Measurements from ENCODE around the gene DUOXA2. TPM values are rescaled to one million over a fixed set of nuclear protein-coding genes. Genes with fewer than 3 reads are reported as not detected.

Gene DUOXA2
- total RNA-seq, 1 experiment from 2014 or later = not detected

DNA sequence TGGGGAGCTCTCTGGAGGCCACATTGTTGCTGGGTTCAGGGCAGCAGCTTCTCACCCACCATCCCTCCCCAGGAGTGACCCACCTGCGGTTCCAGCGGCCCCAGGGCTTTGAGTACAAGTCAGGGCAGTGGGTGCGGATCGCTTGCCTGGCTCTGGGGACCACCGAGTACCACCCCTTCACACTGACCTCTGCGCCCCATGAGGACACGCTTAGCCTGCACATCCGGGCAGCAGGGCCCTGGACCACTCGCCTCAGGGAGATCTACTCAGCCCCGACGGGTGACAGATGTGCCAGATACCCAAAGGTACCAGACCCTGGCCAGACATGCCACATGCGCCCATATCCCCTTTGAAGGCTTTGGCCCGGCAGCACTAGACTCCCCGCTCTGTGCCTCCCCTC lies 47.5 kb downstream of the DUOXA2 start:
- TF ChIP-seq TCF7L2 (IDR thresholded peaks at IDR 0.05; ENCODE audit: low read depth, low read length) (no peak), SIN3A (IDR thresholded peaks at IDR 0.05; ENCODE audit: borderline replicate concordance, insufficient read depth, low read depth, low read length) (no peak), POLR2AphosphoS5 (IDR thresholded peaks at IDR 0.05; ENCODE audit: low read depth, low read length) (no peak)
- TF ChIP-seq, protein P1, sequence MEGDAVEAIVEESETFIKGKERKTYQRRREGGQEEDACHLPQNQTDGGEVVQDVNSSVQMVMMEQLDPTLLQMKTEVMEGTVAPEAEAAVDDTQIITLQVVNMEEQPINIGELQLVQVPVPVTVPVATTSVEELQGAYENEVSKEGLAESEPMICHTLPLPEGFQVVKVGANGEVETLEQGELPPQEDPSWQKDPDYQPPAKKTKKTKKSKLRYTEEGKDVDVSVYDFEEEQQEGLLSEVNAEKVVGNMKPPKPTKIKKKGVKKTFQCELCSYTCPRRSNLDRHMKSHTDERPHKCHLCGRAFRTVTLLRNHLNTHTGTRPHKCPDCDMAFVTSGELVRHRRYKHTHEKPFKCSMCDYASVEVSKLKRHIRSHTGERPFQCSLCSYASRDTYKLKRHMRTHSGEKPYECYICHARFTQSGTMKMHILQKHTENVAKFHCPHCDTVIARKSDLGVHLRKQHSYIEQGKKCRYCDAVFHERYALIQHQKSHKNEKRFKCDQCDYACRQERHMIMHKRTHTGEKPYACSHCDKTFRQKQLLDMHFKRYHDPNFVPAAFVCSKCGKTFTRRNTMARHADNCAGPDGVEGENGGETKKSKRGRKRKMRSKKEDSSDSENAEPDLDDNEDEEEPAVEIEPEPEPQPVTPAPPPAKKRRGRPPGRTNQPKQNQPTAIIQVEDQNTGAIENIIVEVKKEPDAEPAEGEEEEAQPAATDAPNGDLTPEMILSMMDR (IDR thresholded peaks at IDR 0.05) = no peak
- TF ChIP-seq, protein P2, sequence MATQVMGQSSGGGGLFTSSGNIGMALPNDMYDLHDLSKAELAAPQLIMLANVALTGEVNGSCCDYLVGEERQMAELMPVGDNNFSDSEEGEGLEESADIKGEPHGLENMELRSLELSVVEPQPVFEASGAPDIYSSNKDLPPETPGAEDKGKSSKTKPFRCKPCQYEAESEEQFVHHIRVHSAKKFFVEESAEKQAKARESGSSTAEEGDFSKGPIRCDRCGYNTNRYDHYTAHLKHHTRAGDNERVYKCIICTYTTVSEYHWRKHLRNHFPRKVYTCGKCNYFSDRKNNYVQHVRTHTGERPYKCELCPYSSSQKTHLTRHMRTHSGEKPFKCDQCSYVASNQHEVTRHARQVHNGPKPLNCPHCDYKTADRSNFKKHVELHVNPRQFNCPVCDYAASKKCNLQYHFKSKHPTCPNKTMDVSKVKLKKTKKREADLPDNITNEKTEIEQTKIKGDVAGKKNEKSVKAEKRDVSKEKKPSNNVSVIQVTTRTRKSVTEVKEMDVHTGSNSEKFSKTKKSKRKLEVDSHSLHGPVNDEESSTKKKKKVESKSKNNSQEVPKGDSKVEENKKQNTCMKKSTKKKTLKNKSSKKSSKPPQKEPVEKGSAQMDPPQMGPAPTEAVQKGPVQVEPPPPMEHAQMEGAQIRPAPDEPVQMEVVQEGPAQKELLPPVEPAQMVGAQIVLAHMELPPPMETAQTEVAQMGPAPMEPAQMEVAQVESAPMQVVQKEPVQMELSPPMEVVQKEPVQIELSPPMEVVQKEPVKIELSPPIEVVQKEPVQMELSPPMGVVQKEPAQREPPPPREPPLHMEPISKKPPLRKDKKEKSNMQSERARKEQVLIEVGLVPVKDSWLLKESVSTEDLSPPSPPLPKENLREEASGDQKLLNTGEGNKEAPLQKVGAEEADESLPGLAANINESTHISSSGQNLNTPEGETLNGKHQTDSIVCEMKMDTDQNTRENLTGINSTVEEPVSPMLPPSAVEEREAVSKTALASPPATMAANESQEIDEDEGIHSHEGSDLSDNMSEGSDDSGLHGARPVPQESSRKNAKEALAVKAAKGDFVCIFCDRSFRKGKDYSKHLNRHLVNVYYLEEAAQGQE (IDR thresholded peaks at IDR 0.05; ENCODE audit: insufficient read depth in 1 of 2, low read depth in 2 of 2, low read length in 1 of 2) = no peak
- no peak for DNase-seq (ENCODE audit: low read depth, low spot score)
- Histone ChIP-seq H3K4me1 (ENCODE audit: control insufficient read depth, insufficient read depth, low read length) (peaks cover 4% of the 10 kb centered on the region), H3K4me3 (ENCODE audit: low read depth in 2 of 2, low read length in 2 of 2) (no peak overlapping the region), H3K27ac (ENCODE audit: low read length) (no peak overlapping the region), H3K9me3 (ENCODE audit: control insufficient read depth, insufficient read depth, low read depth, low read length) (no peaks in the 10 kb centered on the region), H3K27me3 (ENCODE audit: control insufficient read depth, insufficient read depth, low read length) (no peaks in the 10 kb centered on the region), H3K36me3 (ENCODE audit: control insufficient read depth, insufficient read depth, low read length) (no peaks in the 10 kb centered on the region)
- ATAC-seq = no peak
- BruUV-seq (replicated peaks) = no TSS peak
- in situ Hi-C loops (cut with HindIII; ENCODE audit: low pct_unique_long_range_greater_than_20kb, low sequenced_read_pairs) = no loop called here
- ChIA-PET CTCF (interaction anchor here (0.6 to 1.1 kb wide), 3 partner anchors 9 to 198 kb away, joined by 3 to 7 read pairs (median 4); no protein-coding TSS in a partner anchor), POLR2A (no interaction called here)
- intact Hi-C loops (cut with micrococcal nuclease; ENCODE audit: unreplicated experiment) = loop anchor here (2.0 kb wide), 1 partner anchor 39 kb away; no protein-coding TSS in a partner anchor

DNA sequence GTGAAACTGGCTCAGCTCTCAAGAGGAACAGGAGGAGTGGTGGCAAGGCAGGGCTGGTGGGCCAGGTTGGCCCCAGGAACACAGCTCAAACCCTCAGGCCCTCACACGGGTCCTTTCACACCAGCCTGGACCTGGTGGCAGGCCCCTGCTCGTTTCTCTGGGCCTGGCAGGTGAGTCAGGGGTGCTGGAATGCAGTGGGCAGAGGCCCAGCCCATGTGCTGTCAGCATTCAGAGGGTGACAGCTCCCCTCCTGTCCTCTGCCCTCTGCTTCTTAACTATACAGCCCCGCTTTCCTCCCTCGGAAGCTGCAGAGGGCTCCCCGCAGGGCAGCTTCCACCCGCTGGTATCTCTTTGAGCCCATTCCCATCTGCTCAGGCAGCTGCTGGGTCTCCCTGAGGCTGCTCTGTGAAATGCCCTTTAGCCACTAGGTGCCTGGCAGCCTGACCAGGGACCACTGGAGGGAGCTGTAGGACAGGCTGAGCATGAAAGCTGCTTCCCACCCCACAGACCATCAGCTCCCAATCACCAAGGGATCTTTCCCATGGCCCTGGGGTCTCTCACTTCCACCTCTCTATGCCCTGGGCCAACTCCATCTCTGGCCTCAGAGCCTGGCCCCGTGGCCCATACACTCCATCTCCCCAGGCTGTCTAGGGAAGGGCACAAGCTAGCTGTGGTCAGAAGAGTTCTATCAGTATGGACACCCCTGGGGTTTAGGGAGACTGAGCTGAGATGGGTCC lies 48.8 kb downstream of the DUOXA2 start:
- no peaks in the 10 kb centered on the region for H3K36me3 ChIP-seq (ENCODE audit: control insufficient read depth, insufficient read depth, low read length)
- H3K27me3 ChIP-seq (ENCODE audit: control insufficient read depth, insufficient read depth, low read length) = no peaks in the 10 kb centered on the region
- H3K9me3 ChIP-seq (ENCODE audit: control insufficient read depth, insufficient read depth, low read depth, low read length) = no peaks in the 10 kb centered on the region
- ATAC-seq = peak; percentile 84
- ChIA-PET POLR2A (interaction anchor here (0.5 to 0.6 kb wide), 2 partner anchors 37 to 129 kb away, joined by 3 to 5 read pairs; no protein-coding TSS in a partner anchor), CTCF (interaction anchor here (0.6 to 2.5 kb wide), 17 partner anchors 8 to 451 kb away, joined by 3 to 13 read pairs (median 4); a partner anchor contains a TSS)
- H3K4me3 ChIP-seq (ENCODE audit: low read depth in 2 of 2, low read length in 2 of 2) = no peak overlapping the region
- no peak for TF ChIP-seq TCF7L2 (IDR thresholded peaks at IDR 0.05; ENCODE audit: low read depth, low read length)
- TF ChIP-seq, protein P1 (IDR thresholded peaks at IDR 0.05) = peak; percentile 94
- no peak for TF ChIP-seq SIN3A (IDR thresholded peaks at IDR 0.05; ENCODE audit: borderline replicate concordance, insufficient read depth, low read depth, low read length)
- TF ChIP-seq, protein P2 (IDR thresholded peaks at IDR 0.05; ENCODE audit: insufficient read depth in 1 of 2, low read depth in 2 of 2, low read length in 1 of 2) = no peak
- 0 out of 2 replicates have a peak, but pooled peaks have one; percentile 25 for TF ChIP-seq POLR2AphosphoS5 (IDR thresholded peaks at IDR 0.05; ENCODE audit: low read depth, low read length)
- intact Hi-C loops (cut with micrococcal nuclease; ENCODE audit: unreplicated experiment) (loop anchor here (2.0 kb wide), 1 partner anchor 38 kb away; no protein-coding TSS in a partner anchor), in situ Hi-C loops (cut with HindIII; ENCODE audit: low pct_unique_long_range_greater_than_20kb, low sequenced_read_pairs) (no loop called here)
- H3K4me1 ChIP-seq (ENCODE audit: control insufficient read depth, insufficient read depth, low read length) = peaks cover 8% of the 10 kb centered on the region
- no TSS peak for BruUV-seq (replicated peaks)
- H3K27ac ChIP-seq (ENCODE audit: low read length) = no peak overlapping the region
- DNase-seq (ENCODE audit: low read depth, low spot score) = peak; percentile 77

Measured in Panc1 (cell line).